LNCaP clone FGC (cell line): Measurements from ENCODE around the gene CNKSR2.

Experiments
- DNase-seq: peaks from one replicate; pipeline ENCODE4 v3.0.0-alpha.2; 2011; ENCODE audit warnings: low read depth
- H3K4me3 ChIP-seq: 2 replicates; pipeline ENCODE4 v1.5.1; 2011; ENCODE audit warnings: mild to moderate bottlenecking, low read depth, low read length, control low read depth
- TF ChIP-seq, protein P1 (sequence below): IDR thresholded peaks from 2 replicates; pipeline ENCODE4 v1.5.1; 2012; ENCODE audit warnings: mild to moderate bottlenecking; ENCODE audit not compliant: control insufficient read depth, insufficient read depth; ENCODE audit errors: extremely low read depth

The CNKSR2 gene

DNA sequence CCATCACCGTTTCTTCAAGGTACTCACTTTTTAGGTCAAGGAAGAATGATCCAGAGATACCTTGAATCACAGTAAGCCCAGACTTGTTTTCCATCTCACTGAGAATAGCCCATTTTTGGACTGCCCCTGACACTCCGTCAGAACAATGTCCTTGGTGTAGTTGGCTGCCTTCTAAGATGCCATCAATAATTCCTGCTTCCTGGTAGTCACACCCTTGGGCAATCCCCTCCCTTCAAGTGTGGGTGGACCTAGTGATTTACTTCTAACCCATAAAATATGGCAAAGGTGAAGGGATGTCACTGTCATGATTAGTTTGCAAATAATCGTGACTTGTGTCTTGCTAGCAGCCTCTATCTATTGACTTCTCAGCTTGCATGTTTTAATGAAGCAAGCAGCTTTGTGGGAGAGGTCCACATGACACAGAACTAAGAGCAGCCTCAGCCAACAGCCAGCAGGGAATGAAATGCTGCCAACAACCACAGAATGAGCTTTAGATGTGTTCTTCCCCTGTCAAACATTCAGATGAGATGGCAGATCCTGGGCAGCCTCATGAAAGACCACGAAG is 303.9 kb downstream of the CNKSR2 start:
- no peak overlapping the region for H3K4me3 ChIP-seq
- TF ChIP-seq, protein P1, sequence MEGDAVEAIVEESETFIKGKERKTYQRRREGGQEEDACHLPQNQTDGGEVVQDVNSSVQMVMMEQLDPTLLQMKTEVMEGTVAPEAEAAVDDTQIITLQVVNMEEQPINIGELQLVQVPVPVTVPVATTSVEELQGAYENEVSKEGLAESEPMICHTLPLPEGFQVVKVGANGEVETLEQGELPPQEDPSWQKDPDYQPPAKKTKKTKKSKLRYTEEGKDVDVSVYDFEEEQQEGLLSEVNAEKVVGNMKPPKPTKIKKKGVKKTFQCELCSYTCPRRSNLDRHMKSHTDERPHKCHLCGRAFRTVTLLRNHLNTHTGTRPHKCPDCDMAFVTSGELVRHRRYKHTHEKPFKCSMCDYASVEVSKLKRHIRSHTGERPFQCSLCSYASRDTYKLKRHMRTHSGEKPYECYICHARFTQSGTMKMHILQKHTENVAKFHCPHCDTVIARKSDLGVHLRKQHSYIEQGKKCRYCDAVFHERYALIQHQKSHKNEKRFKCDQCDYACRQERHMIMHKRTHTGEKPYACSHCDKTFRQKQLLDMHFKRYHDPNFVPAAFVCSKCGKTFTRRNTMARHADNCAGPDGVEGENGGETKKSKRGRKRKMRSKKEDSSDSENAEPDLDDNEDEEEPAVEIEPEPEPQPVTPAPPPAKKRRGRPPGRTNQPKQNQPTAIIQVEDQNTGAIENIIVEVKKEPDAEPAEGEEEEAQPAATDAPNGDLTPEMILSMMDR = no peak
- DNase-seq = no peak

DNA sequence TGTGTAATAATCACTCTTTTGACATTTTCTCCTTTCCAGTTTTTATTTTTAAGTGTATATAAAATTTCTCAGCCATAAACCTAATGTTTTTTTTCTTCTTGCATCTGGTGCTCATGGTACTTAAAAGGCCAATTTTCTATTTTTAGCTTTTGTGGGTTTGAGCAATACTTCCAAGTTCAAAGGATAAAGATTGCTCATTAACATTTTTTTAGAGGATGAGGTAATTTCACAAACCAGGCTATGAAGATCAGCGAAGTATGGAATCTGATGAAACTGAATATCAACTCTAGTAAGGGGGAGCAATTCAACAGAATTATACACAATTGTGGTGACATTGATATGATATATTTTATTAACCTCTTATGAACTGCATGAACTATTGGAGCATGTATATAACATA is 309.7 kb downstream of the CNKSR2 start:
- H3K4me3 ChIP-seq = no peak overlapping the region
- TF ChIP-seq, protein P1 = no peak
- no peak for DNase-seq

DNA sequence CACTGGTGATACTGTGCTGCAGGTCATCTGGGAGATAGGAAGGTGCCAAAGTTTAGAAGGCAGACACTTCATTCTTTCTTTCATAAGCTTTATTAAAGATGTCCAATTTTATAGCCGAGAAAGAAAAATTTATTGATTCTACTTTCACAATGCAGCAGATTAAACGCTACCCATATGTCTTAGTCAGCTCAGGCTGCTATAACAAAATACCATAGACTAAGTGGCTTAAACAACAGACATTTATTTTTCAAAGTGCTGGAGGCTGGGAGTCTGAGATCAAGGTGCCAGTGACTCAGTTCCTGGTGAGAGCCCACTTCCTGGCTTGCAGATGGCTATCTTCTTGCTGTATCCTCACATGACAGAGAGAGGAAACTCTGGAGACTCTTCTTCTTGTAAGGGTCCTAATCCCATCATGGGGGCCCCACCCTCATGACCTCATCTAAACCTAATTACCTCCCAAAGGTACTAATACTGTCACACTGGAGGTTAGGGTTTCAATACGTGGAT is 317.3 kb downstream of the CNKSR2 start:
- no peak overlapping the region for H3K4me3 ChIP-seq
- TF ChIP-seq, protein P1 = no peak
- DNase-seq = no peak

DNA sequence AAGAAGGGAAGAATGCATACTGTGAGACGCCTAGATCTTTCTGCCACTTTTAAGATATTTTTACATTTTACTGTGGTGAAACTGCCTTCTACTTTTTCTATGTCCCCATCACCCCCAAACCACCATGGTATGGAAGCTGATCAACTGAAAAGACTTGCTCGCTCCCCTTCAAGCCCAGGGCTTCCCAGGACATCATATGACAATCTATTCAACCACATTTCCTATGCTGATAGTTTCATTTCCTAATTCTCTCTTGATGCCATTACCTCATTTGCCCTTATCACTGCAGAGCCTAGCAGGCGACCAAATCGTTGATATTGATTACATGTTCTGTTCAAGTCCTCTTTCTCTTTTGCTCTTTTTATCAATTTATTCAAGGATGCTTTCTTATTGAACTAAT is 324.1 kb downstream of the CNKSR2 start:
- TF ChIP-seq, protein P1 = no peak
- no peak for DNase-seq
- no peak overlapping the region for H3K4me3 ChIP-seq

DNA sequence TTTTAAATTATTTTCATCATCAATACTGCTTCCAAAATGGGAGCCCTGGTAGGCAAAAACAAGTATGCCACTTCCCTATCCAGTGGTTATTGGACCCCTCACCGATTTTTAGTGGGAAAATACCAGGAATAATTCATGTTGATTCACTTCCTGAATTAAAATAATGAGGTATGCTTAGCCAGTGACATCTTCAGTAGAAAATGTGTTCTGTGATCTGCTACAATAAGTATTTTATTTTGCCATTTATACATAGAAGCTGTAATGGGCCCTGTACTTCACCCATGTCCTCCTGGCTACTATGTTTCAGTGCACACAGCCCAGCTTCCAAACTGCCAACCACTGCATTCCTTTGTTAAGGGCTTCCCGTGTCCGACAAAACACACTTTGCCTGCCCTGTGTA is 324.9 kb downstream of the CNKSR2 start:
- H3K4me3 ChIP-seq = no peak overlapping the region
- no peak for DNase-seq
- TF ChIP-seq, protein P1 = no peak

DNA sequence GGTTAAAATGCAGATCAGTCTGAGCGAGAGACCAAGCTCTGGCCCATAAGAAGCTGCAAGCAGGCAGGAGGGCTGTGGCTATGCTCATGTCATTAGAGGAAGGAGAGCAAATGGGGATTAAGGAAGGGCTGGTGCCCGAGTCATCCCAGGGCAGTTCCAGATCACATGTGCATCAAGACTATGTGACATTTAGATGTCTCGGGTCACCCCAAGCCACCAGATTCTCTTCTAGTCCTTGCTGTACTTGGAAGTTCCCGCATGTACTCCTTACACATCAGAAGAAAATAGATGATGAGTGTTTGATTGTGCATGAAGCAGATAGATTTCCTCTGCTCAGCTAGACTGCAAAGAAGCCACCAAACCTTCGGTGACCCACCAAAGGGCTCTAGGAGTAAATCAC is 326.1 kb downstream of the CNKSR2 start:
- no peak overlapping the region for H3K4me3 ChIP-seq
- TF ChIP-seq, protein P1 = no peak
- no peak for DNase-seq

DNA sequence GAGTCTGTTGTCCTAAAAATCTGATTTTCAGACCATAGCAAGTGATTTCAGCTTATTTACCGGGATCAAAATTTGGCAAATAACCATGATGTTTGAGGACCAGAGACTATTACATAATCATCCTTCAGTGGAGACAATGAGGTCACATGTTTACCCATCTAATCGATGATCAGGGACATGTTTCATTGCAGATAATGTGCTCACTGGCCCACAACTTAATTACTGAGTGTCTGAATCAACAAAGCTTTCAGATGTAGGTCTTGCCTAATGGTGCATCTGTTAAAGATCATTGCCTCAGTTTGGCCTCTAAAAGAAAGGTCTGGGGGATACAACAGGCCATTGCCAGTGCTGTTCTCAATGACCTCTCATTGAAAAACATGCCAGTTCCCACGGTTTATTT is 326.7 kb downstream of the CNKSR2 start:
- TF ChIP-seq, protein P1 = no peak
- H3K4me3 ChIP-seq = no peak overlapping the region
- no peak for DNase-seq
